ENCODE results near the gene LGALS4.
"Not testable (repeated sequence)": the region's sequence is repeated elsewhere in the genome, so short reads cannot be mapped to it uniquely, and the experiment has no call there.

Gene LGALS4

GRCh38 chr19:38788478-38789243, 24.1 kb downstream of the LGALS4 start, which contains the start of gene LGALS7B:
Gene LGALS7B (plus strand): TSS chr19:38789200. CDS start chr19:38789227, 27 bp downstream.
- TF ChIP-seq CTCF (IDR thresholded peaks at IDR 0.05; ENCODE audit: low read depth, low read length, missing control alignments): no peak
- no peak within 1 kb of the TSS for H3K4me3 ChIP-seq (ENCODE audit: low read depth, low read length)
- no peak for DNase-seq (ENCODE audit: low read depth)

- no peak for DNase-seq (ENCODE audit: low read depth)
Observed at GRCh38 chr19:38786572-38787265, 26.0 kb downstream of the LGALS4 start.

GRCh38 chr19:38786061-38786460, 26.7 kb downstream of the LGALS4 start:
- DNase-seq (ENCODE audit: low read depth); H3K4me3 ChIP-seq (ENCODE audit: low read depth, low read length): not testable (repeated sequence)

More at GRCh38 chr19:38786572-38787265, 26.0 kb downstream of the LGALS4 start:
- H3K4me3 ChIP-seq (ENCODE audit: low read depth, low read length): no peak overlapping the region
- no peak for TF ChIP-seq CTCF (IDR thresholded peaks at IDR 0.05; ENCODE audit: low read depth, low read length, missing control alignments)

- DNase-seq (ENCODE audit: low read depth): no peak
- TF ChIP-seq CTCF (IDR thresholded peaks at IDR 0.05; ENCODE audit: low read depth, low read length, missing control alignments): no peak
- no peak overlapping the region for H3K4me3 ChIP-seq (ENCODE audit: low read depth, low read length)
Observed at GRCh38 chr19:38785187-38785699, 27.5 kb downstream of the LGALS4 start.

GRCh38 chr19:38784224-38784623, 28.5 kb downstream of the LGALS4 start:
- DNase-seq (ENCODE audit: low read depth): no peak
- no peak overlapping the region for H3K4me3 ChIP-seq (ENCODE audit: low read depth, low read length)
- no peak for TF ChIP-seq CTCF (IDR thresholded peaks at IDR 0.05; ENCODE audit: low read depth, low read length, missing control alignments)

GRCh38 chr19:38782212-38782611, 30.5 kb downstream of the LGALS4 start:
- not testable (repeated sequence) for H3K4me3 ChIP-seq (ENCODE audit: low read depth, low read length); DNase-seq (ENCODE audit: low read depth)

GRCh38 chr19:38781058-38781457, 31.7 kb downstream of the LGALS4 start:
- DNase-seq (ENCODE audit: low read depth): no peak
- no peak overlapping the region for H3K4me3 ChIP-seq (ENCODE audit: low read depth, low read length)
- TF ChIP-seq CTCF (IDR thresholded peaks at IDR 0.05; ENCODE audit: low read depth, low read length, missing control alignments): no peak

Measured in GM12864 (cell line).